Kidney (tissue), 14 donors: ENCODE data around the gene TMOD1. TPM values are rescaled to one million over a fixed set of nuclear protein-coding genes. Genes with fewer than 3 reads are reported as not detected.
A peak's percentile ranks its signal among the peaks of the same experiment; 100 is the strongest.

ENCODE experiments used
- DNase-seq, 5 donors: peaks; one replicate each; pipeline ENCODE4 v3.0.0-alpha.2; 2013 to 2020
- FAIRE-seq: peaks from 2 replicates; lab custom pipeline; 2012; peaks lifted over from hg19 to GRCh38; lab: Jason Lieb, UNC
- H3K27ac ChIP-seq, 2 donors: one replicate each; pipeline ENCODE4 v1.7.0; 2013; ENCODE audit warnings: low read depth in 2 of 2, low read length in 2 of 2, inconsistent platforms in 1 of 2
- H3K27me3 ChIP-seq: one replicate; pipeline ENCODE4 v1.7.1; 2013; ENCODE audit warnings: low read length, inconsistent platforms; ENCODE audit not compliant: control insufficient read depth, insufficient read depth
- H3K36me3 ChIP-seq, 3 donors: one replicate each; pipeline versions ENCODE4 v1.7.0 to v1.7.1; 2013; ENCODE audit warnings: low read length in 3 of 3, control low read depth in 1 of 3, inconsistent platforms in 1 of 3; ENCODE audit not compliant: insufficient read depth in 3 of 3, control insufficient read depth in 2 of 3
- H3K4me1 ChIP-seq, 3 donors: one replicate each; pipeline versions ENCODE4 v1.7.0 to v1.7.1; 2013; ENCODE audit warnings: low read length in 3 of 3, inconsistent platforms in 1 of 3, low read depth in 1 of 3; ENCODE audit not compliant: control insufficient read depth in 2 of 3, insufficient read depth in 2 of 3
- H3K4me3 ChIP-seq, 3 donors: one replicate each; pipeline versions ENCODE4 v1.7.0 to v1.8.1; 2013; ENCODE audit warnings: low read length in 3 of 3, control low read depth in 1 of 3, inconsistent platforms in 1 of 3
- H3K9ac ChIP-seq, 3 donors: one replicate each; pipeline versions ENCODE4 v1.7.0 to v1.7.1; 2013; ENCODE audit warnings: low read length in 3 of 3, control low read depth in 1 of 3, inconsistent platforms in 1 of 3
- H3K9me3 ChIP-seq, 3 donors: one replicate each; pipeline versions ENCODE4 v1.7.0 to v1.7.1; 2013; ENCODE audit warnings: low read length in 3 of 3, control low read depth in 1 of 3, inconsistent platforms in 1 of 3; ENCODE audit not compliant: control insufficient read depth in 2 of 3, insufficient read depth in 1 of 3
- CTCF ChIP-seq: IDR thresholded peaks from 3 replicates; pipeline ENCODE4 v1.5.1; 2012; ENCODE audit warnings: mild to moderate bottlenecking, moderate library complexity, borderline replicate concordance; ENCODE audit not compliant: insufficient read depth; ENCODE audit errors: extremely low read depth
- intact Hi-C: fragments of 100-400 bp; cut with DNase I; formaldehyde crosslinking; loops from one replicate; pipeline ENCODE4 v1.11.1; 2022
- polyA plus RNA-seq: library from polyadenylated mRNA; stranded (reverse); fragments of 350-450 nt; fragmentation: Illumina TruSeq; extraction: RNeasy Lipid Tissue Mini Kit (QIAGEN cat#74804); gene quantifications from one replicate; pipeline ENCODE4 v1.2.3, GENCODE V29; 2014; ENCODE audit warnings: low read depth, low replicate concordance; ENCODE audit not compliant: insufficient read depth
- total RNA-seq: library from RNA; stranded (reverse); fragmentation: NEBNext Ultra II Directional; extraction: Animal tissue kit (Norgen Biotek cat#: 25700); gene quantifications from one replicate; pipeline ENCODE4 v1.2.1, GENCODE V29; 2021
- donor health status: control.
- donor health status: control.
- donor health status: control.
- donor health status: control.
- donor health status: control.
- donor health status: DM: yes; HTN: yes; CAD: no.
- donor health status: Normal renal cell carcinoma (clear cell type).

TMOD1 gene
- total and polyA plus RNA-seq, 2 donors from 2014 or later, result 8.1 to 14.9 TPM

GRCh38 chr9:97516111-97516510 is 14.6 kb downstream of the TMOD1 start:
- no peak for FAIRE-seq
- peaks cover 0 to 2% (median 0%) of the 10 kb centered on the region in 3 donors for H3K9me3 ChIP-seq
- DNase-seq, result no peak
- H3K9ac ChIP-seq, result no peak overlapping the region
- H3K36me3 ChIP-seq, result no peaks in the 10 kb centered on the region
- H3K27ac ChIP-seq, result no peak overlapping the region
- no peak for TF ChIP-seq CTCF
- H3K4me1 ChIP-seq, result peaks cover 0 to 4% (median 0%) of the 10 kb centered on the region in 3 donors
- intact Hi-C loops, result no loop called here
- H3K4me3 ChIP-seq, result no peak overlapping the region
- H3K27me3 ChIP-seq, result no peaks in the 10 kb centered on the region

- Histone ChIP-seq H3K9ac (no peak overlapping the region), H3K27me3 (no peaks in the 10 kb centered on the region), H3K9me3 (no peaks in the 10 kb centered on the region), H3K36me3 (no peaks in the 10 kb centered on the region), H3K4me3 (no peak overlapping the region), H3K4me1 (peaks cover 0 to 4% (median 0%) of the 10 kb centered on the region in 3 donors), H3K27ac (no peak overlapping the region)
- DNase-seq, result no peak
- FAIRE-seq, result no peak
- intact Hi-C loops, result no loop called here
- no peak for TF ChIP-seq CTCF
Observed at GRCh38 chr9:97517331-97518089, 16.0 kb downstream of the TMOD1 start.

- no peak overlapping the region for H3K4me3 ChIP-seq
- no peaks in the 10 kb centered on the region for H3K9me3 ChIP-seq
- peak overlapping the region in 1 of 2 donors; percentile 59 for H3K27ac ChIP-seq
- peak in 1 of 5 donors; percentile 30 for DNase-seq
- FAIRE-seq, result no peak
- intact Hi-C loops, result no loop called here
- no peaks in the 10 kb centered on the region for H3K36me3 ChIP-seq
- H3K27me3 ChIP-seq, result no peaks in the 10 kb centered on the region
- no peak for TF ChIP-seq CTCF
- H3K4me1 ChIP-seq, result peaks cover 0 to 4% (median 0%) of the 10 kb centered on the region in 3 donors
- H3K9ac ChIP-seq, result no peak overlapping the region
Observed at GRCh38 chr9:97518166-97518908, 16.9 kb downstream of the TMOD1 start.
